GM19395 (cell line): ENCODE data around the gene CCNL1.

Experiments
- ATAC-seq: cut with Tn5 transposase; IDR thresholded peaks from one replicate; pipeline ENCODE4 v1.9.1; 2021; ENCODE audit warnings: mild to moderate bottlenecking, moderate library complexity; ENCODE audit not compliant: unreplicated experiment

The CCNL1 gene

GRCh38 chr3:157147099-157147803 is 12.7 kb downstream of the CCNL1 start:
- no peak for ATAC-seq

GRCh38 chr3:157145606-157146322 is 14.2 kb downstream of the CCNL1 start:
- ATAC-seq = no peak

- no peak for ATAC-seq
Measured at GRCh38 chr3:157142315-157142714, 17.6 kb downstream of the CCNL1 start.

GRCh38 chr3:157139938-157140534 is 19.9 kb downstream of the CCNL1 start:
- ATAC-seq = no peak

- peak; percentile 21 for ATAC-seq
Measured at GRCh38 chr3:157136647-157137387, 23.1 kb downstream of the CCNL1 start.

- no peak for ATAC-seq
Measured at GRCh38 chr3:157135671-157136396, 24.1 kb downstream of the CCNL1 start.

- ATAC-seq = peak; percentile 57
Measured at GRCh38 chr3:157134620-157135191, 25.2 kb downstream of the CCNL1 start.

GRCh38 chr3:157133434-157134320 is 26.3 kb downstream of the CCNL1 start:
- ATAC-seq = no peak

GRCh38 chr3:157132936-157133335 is 27.0 kb downstream of the CCNL1 start:
- ATAC-seq = no peak

GRCh38 chr3:157132341-157132740 is 27.6 kb downstream of the CCNL1 start:
- ATAC-seq = no peak

- ATAC-seq = no peak
Measured at GRCh38 chr3:157131861-157132260, 28.1 kb downstream of the CCNL1 start.

GRCh38 chr3:157130467-157131251 is 29.3 kb downstream of the CCNL1 start:
- ATAC-seq = no peak

- no peak for ATAC-seq
Measured at GRCh38 chr3:157129803-157130466, 30.0 kb downstream of the CCNL1 start.

GRCh38 chr3:157128771-157129681 is 30.9 kb downstream of the CCNL1 start:
- peak; percentile 23 for ATAC-seq

GRCh38 chr3:157127831-157128767 is 31.8 kb downstream of the CCNL1 start:
- ATAC-seq = peak; percentile 41

- ATAC-seq = no peak
Measured at GRCh38 chr3:157127268-157127667, 32.7 kb downstream of the CCNL1 start.
